HG02852 (cell line): ENCODE measurements around the gene ABO.
"Not testable (repeated sequence)": the region's sequence is repeated elsewhere in the genome, so short reads cannot be mapped to it uniquely, and the experiment has no call there.

ENCODE experiments used
- ATAC-seq: cut with Tn5 transposase; IDR thresholded peaks from one replicate; pipeline ENCODE4 v1.9.1; 2021; ENCODE audit warnings: mild to moderate bottlenecking, moderate library complexity; ENCODE audit not compliant: unreplicated experiment

The ABO gene

DNA sequence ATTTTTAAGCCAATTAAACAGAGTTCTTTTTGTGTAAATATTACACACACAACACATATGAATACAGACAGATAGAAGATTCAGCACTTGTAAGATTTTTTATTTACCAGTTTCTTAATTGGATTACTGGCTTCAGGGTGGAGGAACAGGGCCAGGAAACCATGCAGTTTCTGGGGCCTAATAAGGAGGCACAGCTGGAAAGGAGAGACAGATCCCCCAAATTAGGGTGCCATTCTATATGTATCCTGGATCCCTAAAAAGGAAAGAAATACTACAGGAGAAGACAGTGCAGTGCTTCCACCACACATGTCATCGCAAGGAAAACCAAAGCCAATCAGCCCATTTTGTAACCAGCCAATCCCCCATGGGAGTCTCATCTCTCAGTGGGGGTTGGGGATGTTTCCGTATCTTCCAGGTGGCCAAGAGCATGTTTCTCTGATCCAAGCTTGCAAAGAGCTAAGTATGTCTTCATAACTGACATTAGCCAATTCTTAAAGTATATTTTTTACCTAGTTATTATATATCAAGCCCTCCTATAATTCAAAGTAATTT, 15.8 kb upstream of the ABO start:
- no peak for ATAC-seq

DNA sequence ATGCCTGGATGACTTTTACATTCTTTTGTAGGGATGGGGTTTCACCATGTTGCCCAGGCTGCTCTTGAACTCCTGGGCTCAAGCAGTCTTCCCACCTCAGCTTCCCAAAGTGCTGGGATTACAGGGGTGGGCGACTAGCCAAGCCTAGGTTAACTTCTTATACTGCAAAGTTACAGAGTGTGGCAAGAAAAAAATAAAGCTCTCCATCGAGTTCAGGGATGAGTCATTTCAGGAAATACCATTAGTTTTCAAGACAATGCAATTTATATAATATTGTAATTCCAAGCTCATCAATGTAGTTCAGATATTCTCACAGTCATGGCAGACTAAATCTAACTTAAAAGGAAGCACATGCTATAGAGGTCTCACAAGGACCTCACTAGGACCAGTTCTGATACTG, 11.5 kb upstream of the ABO start:
- ATAC-seq: no peak

DNA sequence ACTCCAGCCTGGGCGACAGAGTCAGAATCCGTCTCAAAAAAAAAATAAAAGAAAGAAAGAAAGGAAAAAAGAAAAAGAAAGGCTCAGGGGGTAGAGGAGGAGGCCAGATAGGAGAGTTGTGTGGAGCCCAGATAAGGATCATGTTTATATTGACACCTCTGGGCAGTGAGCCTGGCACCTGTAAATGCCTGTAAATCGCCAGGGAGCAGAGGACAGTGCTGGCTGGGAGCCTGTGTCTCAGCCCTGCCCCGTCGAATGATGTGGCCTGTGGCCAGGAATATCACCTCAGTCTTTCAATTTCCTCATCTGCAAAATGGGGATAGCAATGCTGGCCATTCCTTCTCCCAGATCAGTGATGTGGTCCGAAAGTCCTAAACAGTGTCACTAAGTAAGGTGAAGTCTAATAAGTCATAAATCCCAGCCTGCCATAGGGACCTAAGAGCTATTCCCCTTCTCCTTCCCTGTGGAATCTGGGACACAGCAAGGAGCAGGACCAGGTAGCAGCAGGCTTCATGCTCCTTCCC, 10.3 kb upstream of the ABO start:
- ATAC-seq: no peak

DNA sequence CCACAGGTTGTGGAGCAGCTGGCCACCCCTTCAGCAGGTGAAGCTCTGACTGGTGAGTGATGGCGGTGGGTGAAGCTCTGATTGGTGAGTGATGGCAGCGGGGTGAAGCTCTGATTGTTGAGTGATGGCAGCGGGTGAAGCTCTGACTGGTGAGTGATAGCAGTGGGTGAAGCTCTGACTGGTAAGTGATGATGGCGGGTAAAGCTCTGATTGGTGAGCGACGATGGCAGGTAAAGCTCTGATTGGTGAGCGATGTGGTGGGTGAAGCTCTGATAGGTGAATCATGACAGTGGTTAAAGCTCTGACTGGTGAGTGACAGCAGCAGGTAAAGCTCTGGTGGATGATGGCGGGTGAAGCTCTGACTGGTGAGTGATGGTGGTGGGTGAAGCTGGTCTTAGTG, 9.4 kb upstream of the ABO start:
- ATAC-seq: no peak

DNA sequence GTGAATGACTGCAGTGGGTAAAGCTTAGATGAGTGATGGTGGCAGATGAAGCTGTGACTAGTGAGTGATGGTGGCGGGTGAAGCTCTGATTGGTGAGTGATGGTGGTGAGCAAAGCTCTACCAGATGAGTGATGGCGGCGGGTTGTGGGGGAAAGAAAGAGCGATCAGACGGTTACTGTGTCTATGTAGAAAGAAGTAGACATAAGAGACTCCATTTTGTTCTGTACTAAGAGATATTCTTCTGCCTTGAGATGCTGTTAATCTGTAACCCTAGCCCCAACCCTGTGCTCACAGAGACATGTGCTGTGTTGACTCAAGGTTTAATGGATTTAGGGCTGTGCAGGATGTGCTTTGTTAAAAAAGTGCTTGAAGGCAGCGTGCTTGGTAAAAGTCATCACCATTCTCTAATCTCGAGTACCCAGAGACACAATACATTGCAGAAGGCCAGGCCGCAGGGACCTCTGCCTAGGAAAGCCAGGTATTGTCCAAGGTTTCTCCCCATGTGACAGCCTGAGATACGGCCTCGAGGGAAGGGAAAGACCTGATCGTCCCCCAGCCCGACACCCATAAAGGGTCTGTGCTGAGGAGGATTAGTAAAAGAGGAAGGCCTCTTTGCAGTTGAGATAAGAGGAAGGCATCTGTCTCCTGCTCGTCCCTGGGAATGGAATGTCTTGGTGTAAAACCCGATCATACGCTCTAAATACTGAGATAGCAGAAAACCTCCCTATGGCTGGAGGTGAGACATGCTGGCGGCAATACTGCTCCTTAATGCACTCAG, 8.4 kb upstream of the ABO start:
- not testable (repeated sequence) for ATAC-seq

DNA sequence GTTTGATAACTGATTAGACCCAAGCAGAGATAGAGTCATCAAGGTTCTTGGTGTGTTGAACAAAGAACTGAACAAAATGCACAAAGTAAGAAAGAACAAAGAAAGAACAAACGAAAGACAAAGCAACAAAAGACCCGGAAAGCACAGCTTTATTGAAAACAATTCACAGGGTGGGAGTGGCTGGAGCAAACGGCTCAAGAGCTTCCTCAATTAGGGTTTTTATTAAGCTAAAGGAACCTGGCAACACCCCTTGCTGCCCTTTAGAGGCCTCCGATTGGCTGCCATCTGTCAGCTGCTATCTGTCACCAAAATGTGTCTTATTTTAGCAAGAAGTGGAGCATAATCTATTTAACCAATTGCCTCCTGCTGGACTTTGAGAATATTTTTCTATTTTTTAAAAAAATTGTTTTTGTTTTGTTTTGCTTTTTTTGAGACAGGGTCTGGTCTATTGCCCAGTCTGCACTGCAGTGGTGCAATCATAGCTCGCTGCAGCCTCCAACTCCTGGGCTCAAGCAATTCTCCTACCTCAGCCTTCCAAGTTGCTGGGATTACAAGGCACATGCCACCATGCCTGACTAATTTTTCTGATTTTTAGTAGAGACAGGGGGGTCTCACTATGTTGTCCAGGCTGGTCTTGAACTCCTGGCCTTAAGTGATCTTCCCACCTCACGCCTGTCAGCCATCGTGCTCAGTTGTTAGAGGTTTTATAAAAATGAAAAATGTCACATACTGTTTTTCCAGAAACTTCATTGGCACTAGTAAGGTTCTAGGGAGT, 7.7 kb upstream of the ABO start:
- no peak for ATAC-seq

DNA sequence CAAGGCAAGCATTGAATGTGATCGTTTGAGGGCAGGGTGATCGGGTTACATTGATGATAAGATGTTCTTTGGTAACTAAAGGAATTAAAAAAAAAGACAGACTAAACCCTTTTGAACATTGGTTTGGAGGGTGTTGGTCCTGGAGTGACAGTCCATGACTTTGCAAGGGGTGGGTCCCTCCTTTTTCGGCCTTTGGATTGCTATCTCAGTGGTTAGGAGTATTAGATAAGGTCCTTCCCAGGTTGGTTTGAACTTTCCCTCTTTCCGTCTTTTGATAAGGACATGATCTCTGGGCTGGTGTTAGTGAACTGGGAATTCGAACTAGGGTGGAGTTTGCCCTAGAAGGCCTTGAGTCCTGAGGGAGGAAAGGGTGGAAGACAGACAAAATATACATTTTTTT, 5.4 kb upstream of the ABO start:
- ATAC-seq: no peak

DNA sequence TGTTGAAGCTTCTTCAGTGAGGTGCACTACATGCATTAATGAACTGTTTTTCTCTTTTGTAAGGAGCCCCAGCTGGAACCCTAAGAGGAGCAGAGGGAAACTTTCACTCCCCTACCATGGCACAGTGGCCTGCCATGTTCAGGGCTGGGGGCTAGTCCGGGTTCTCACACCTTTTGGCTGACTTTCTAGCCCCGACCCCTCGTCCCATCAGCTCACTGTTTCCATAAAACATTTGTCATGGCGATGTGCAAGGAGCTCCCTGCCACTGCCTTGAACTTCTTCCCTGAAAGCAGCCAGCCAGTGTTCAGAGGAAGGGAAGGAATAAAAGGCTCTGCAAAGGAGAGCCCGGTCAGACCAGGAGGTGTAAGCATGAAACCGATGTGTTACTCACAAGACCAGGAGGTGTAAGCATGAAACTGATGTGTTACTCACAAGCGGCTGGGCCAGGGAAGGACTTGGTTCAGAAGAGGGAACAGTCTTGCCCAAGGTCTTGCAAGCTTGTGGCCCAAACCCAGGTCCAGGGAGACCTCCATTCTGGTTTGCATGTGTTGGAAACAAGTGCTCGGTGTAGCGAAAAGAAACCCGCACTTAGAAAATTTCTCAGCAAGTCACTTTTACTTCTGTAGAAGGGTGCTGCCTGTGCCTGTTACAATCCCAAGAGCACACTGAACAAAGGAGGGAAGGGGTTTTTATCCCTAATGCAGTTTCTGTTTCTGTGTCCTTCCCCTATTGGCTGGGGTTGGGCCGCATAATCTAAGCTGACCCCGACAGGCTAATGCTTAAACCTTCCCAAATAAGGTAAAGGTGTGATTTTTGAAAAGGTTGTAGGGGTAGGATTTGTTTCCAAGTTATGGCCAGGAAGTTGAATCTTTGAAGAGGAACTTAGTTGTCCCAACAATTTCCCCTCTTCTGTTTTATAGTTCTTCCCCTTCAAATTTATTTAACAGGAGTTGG, 3.4 kb upstream of the ABO start:
- ATAC-seq: no peak

DNA sequence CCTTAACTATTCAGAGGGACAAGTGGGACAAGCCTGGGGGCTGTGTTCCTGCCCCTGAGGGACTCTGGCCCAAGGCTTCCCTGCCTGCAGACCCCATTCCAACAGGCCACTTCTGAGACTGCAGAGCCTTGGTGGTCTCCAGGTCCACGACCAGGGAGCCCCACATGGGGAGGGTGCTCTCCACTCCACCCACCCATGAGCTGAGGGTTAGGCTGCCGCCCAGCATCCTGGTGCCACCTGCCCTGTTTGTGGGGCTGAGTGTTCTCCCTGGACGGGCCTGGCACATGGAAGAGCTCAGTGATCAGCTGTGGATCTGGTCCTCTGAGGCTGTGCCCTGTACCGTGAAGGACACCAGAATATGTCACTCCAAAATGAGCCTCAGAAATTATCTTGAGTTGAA, 2.5 kb upstream of the ABO start:
- no peak for ATAC-seq

DNA sequence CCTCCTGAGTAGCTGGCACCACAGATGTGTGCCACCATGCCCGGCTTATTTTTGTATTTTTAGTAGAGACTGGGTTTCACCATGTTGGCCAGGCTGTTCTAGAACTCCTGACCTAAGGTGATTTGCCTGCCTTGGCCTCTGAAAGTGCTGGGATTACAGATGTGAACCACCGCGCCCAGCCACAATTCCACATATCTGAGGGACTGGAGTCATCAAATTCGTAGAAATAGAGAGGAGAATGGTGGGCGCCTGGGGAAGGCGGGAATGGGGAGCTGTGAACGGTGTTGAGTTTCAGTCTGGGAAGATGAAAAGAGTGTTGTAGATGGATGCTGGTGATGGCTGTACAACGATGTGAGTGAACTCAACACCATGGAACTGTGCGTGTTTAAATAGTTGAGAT, 1.9 kb upstream of the ABO start:
- ATAC-seq: no peak

DNA sequence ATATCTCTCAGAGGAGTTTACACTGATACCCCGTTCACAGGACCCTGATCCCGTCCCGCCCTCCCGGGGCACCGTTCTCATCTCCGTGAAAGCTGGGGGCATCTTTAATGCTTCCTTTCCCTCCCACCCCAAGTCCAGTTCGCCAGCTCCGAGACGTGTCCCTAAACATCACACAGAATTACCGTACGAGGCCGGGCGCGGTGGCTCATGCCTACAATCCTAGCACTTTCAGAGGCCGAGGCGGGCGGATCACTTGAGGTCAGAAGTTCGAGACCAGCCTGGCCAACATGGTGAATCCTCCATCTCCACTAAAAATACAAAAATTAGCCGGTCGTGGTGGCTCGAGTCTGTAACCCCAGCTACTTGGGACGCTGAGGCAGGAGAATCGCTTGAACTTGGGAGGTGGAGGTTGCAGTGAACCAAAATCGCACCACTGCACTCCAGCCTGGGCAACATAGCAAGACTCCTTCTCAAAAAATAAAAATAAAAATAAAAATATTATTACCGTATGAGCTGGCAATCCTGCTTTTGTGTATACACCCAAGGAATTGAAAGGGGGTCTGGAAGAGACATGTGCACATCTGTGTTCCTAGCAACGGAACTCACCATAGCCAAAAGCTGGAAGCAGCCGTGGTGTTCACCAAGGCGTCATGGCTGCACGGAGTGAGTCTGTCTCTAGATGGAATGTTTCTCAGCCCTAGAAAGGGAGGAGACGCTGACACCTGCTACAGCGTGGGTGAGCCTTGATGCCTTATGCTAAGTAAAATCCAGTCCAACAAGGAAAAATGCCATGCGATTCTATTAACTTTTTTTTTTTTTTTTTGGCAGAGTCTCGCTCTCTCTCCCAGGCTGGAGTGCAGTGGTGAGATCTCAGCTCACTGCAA, 1.2 kb upstream of the ABO start:
- ATAC-seq: no peak

DNA sequence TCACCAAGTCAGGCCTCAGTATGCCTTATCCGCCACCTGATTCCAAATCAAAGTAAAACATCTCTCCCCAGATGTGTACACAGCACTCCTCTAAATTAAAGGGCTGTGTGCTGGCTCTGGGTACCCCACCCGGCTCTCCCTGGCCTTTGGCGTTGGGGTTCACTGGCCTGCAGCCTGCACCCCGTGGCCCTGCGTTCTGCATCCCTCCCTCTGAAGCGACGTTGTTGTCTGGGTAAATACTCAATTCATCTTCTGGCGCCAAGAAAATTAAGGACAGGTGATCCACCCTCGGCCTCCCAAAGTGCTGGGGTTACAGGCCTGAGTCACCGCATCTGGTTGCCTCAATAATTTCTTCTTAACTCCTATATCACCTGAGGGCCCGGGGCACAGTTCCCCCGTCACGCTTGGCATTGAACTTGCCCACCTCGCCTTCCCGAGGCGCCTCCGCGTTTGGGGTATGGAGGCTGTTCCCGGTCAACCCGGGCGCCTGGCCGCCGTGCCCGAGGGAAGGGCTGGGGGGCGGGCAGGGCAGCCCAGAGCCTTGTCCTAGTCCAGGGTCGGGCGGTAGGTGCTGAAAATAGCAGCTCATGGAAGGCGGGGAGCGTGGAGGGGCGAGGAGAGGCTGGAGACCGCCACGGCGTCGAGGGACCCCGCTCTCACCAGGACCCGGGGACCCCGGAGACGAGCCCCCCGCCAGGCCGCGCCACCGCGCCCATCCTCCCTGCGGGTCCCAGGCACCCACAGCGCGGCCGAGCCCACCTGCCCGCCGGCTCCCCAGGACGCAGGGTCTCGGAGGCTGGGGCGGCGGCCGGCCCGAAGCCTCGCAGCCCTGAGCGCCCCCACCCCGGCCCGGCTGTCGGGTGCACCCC, 531 bp downstream of the ABO start:
- no peak for ATAC-seq

DNA sequence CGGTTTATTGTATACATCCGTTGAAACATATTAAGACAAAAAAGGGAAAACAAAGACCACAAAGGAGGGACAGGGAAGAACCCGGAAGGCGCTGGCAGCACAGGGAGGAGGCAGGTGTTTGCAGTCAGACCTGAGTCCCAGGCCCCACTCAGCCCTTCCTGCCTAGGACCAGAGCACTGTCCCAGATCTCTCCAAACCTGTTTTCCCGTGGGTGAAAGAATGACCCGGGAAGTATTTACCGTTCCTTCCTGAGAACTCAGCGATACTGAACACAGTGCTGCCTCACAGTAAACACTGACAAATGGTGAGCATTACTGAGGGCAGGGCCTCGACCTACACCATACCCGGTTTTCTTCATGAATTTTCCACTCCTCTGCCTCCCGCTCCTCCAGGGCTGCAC, 1.2 kb downstream of the ABO start:
- no peak for ATAC-seq

DNA sequence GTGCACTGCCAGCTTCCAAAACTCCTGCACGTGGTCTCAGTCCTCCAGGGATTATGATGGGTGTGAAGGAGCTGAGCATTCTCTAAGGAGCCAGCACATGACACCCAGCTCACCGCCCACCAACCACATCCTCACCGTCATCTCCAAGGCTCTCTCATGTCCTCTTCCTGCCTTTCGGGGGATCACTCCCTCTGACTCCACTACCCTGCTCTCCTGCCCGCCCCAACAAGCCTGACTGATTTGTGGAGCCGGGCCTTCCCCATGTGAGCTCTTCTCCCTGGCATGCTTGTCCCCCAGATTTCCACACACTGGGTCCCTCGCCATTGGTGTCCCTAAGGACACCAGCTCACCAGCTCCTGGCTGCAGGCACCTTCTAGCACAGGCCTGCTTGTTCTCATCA, 1.9 kb downstream of the ABO start:
- no peak for ATAC-seq

DNA sequence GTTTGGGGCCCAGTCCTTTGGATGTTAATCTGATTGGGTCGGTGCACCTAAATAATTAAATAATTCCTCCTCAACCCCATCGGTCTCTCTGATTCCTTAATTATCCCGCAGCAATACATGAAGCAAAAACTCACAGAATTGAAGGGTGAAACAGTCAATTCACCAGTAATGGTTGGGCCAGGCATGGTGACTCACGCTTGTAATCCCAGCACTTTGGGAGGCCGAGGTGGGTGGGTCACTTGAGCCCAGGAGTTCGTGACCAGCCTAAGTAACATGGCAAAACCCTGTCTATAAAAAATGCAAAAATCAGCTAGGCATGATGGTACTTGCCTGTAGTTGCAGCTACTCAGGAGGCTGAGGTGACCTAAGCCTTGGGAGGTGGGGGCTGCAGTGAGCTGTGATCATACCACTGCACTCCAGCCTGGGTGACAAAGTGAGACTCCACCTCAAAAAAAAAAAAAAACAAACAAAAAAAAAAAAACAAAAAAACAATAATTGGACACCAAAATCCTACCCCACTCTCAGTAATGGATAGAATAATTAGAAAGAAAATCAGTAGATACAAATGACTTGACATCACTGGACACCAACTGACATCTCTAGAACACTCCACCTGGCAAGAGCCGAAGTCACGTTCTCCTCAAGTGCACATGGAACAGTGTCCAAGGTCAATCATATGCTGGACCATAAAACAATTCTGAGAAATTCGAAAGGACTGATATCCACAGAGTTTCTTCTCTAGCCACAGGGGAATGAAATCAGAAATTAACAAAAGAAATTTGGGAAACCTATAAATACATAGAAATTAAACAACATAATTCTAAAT, 5.3 kb downstream of the ABO start:
- no peak for ATAC-seq

DNA sequence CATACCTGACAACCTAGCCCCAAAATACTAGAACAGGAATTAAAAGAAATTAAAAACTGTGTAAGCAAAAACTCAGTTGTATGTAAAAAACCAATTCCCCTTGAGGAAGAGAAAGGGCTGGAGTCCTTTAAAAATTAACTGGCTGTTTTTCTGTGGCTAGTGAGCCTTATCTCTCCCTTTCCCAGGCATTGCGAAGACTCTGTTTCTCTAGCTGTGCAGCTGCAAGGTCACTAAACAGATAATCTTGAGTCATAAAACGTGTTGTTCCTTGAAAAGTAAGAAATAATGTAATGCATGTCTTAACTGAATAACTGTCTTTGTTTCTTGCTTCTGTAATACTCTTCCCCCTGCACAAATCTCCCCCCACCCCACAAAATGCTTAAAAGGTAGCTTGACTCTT, 5.9 kb downstream of the ABO start:
- not testable (repeated sequence) for ATAC-seq

DNA sequence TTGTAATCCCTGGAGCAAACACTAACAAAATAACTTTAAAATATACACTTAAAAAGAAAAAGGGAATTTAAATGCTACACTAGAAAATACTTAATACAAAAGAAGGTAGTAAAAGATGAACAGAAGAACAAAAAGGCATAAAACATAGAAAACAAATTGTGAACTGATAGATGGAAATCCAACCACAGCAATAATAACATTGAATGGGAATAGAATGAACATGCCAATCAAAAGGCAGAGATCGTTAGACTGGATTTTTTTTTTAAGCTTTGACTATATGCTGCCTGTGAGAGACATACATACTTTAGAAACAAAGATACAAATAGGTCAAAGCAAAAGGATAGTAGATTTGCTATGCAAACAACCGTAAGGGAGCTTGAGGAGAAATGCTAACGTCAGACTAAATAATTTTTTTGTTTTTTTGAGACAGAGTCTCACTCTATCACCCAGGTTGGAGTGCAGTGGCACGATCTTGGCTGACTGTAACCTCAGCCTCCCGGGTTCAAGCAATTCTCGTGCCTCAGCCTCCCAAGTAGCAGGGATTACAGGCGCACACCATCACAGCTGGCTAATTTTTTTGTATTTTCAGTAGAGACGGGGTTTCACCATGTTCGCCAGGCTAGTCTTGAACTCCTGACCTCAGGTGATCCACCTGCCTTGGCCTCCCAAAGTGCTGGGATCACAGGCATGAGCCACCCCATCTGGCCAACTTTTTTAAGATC, 6.5 kb downstream of the ABO start:
- no peak for ATAC-seq
